K562 (cell line): ENCODE results near the gene NIPBL. TPM values are rescaled to one million over a fixed set of nuclear protein-coding genes. Genes with fewer than 3 reads are reported as not detected.

ENCODE experiments used
- CAMTA2 ChIP-seq: fragments of 250-450 bp; sonication (Bioruptor Pico); conservative IDR thresholded peaks from 2 replicates; pipeline ENCODE4 v1.5.1; 2022
- EWSR1 ChIP-seq: fragments of 450-650 bp; IDR thresholded peaks from 2 replicates; pipeline ENCODE4 v1.6.1; 2018; ENCODE audit warnings: borderline replicate concordance, mild to moderate bottlenecking, low read depth, moderate library complexity; ENCODE audit not compliant: partially characterized antibody
- JUNB ChIP-seq: fragments of 450-650 bp; formaldehyde crosslinking; conservative IDR thresholded peaks from 2 replicates; pipeline ENCODE4 v1.4.0; 2020; ENCODE audit warnings: mild to moderate bottlenecking
- MED1 ChIP-seq: sonication (generic); formaldehyde crosslinking; IDR thresholded peaks from 2 replicates; pipeline ENCODE4 v1.8.1; 2023; ENCODE audit warnings: missing genetic modification reagents, borderline replicate concordance
- NBN ChIP-seq: fragments of 450-650 bp; IDR thresholded peaks from 2 replicates; pipeline ENCODE4 v1.6.1; 2016; ENCODE audit warnings: low read depth, mild to moderate bottlenecking
- NR2C2 ChIP-seq, 2 experiments: fragments of 200-800 bp in 1 of 2; sonication (Bioruptor generic) in 1 of 2; sonication (generic) in 1 of 2; formaldehyde crosslinking in 1 of 2; IDR thresholded peaks; 2 replicates each; pipeline versions ENCODE4 v1.6.1 to v1.8.0; 2016 to 2022; ENCODE audit warnings: mild to moderate bottlenecking in 1 of 2, missing compliant biosample characterization in 1 of 2, missing genetic modification characterization in 1 of 2, missing genetic modification reagents in 1 of 2
- POLR2B ChIP-seq: fragments of 450-650 bp; IDR thresholded peaks from 2 replicates; pipeline ENCODE4 v1.6.1; 2018; ENCODE audit warnings: low read depth; ENCODE audit not compliant: partially characterized antibody
- SPI1 ChIP-seq: IDR thresholded peaks from 2 replicates; pipeline ENCODE4 v1.6.1; 2011; ENCODE audit warnings: low read depth, low read length, control low read depth, borderline replicate concordance
- TAL1 ChIP-seq: fragments of 450-650 bp; IDR thresholded peaks from 2 replicates; pipeline ENCODE4 v1.6.1; 2016; ENCODE audit warnings: mild to moderate bottlenecking
- TRIM28 ChIP-seq: fragments of 450-650 bp; IDR thresholded peaks from 2 replicates; pipeline ENCODE4 v1.6.1; 2017
- ZC3H8 ChIP-seq: fragments of 450-650 bp; IDR thresholded peaks from 2 replicates; pipeline ENCODE4 v1.6.1; 2017
- ZNF253 ChIP-seq: fragments of 250-450 bp; sonication (Bioruptor Pico); conservative IDR thresholded peaks from 2 replicates; pipeline ENCODE4 v1.6.1; 2021; ENCODE audit warnings: mild to moderate bottlenecking
- ZNF316 ChIP-seq: fragments of 450-650 bp; IDR thresholded peaks from 2 replicates; pipeline ENCODE4 v1.6.1; 2016
- ZNF445 ChIP-seq: fragments of 250-450 bp; sonication (Bioruptor Pico); IDR thresholded peaks from 2 replicates; pipeline ENCODE4 v1.4.0; 2020; ENCODE audit warnings: low read depth, mild to moderate bottlenecking, moderate library complexity
- polyA plus RNA-seq, 8 experiments: library from polyadenylated mRNA; depleted of rRNA in 4 of 8; stranded (reverse) in 5 of 8; unstranded in 3 of 8; fragments of >200 nt; fragmentation: Nextera tagmentation in 2 of 8; fragmentation: Illumina TruSeq in 1 of 8; extraction: Ambion mirVana in 2 of 8; extraction: Trizol in 1 of 8; gene quantifications; 2 replicates each; pipeline versions ENCODE4 v1.2.1 to v1.2.3, GENCODE V29; 2011 to 2014; ENCODE audit warnings: inconsistent platforms in 1 of 8, missing spikeins in 1 of 8
- total RNA-seq, 7 experiments: library from RNA; depleted of rRNA in 6 of 7; stranded (reverse); fragments of >200 nt in 6 of 7; fragmentation: Illumina TruSeq in 2 of 7; extraction: Trizol in 2 of 7; gene quantifications; 2 replicates each; pipeline versions ENCODE4 v1.2.1 to v1.2.3, GENCODE V29; 2011 to 2021; ENCODE audit warnings: low replicate concordance in 1 of 7
- TF ChIP-seq, protein P1 (sequence below), 2 experiments: fragments of 450-650 bp in 1 of 2; IDR thresholded peaks; 2 replicates each; pipeline ENCODE4 v1.6.1; 2011 to 2017; ENCODE audit warnings: low read depth in 2 of 2, antibody characterized with exemption in 1 of 2, borderline replicate concordance in 1 of 2, low read length in 1 of 2, mild to moderate bottlenecking in 1 of 2, mixed read lengths in 1 of 2; ENCODE audit not compliant: control insufficient read depth in 1 of 2
- TF ChIP-seq, protein P2 (sequence below): fragments of 450-650 bp; formaldehyde crosslinking; IDR thresholded peaks from 2 replicates; pipeline ENCODE4 v1.4.0; 2020; ENCODE audit warnings: mild to moderate bottlenecking, moderate library complexity
- TF ChIP-seq, protein P3 (sequence below): fragments of 450-650 bp; formaldehyde crosslinking; IDR thresholded peaks from 2 replicates; pipeline ENCODE4 v1.4.0; 2022; ENCODE audit warnings: mild to moderate bottlenecking, moderate library complexity
- TF ChIP-seq, protein P4 (sequence below): fragments of 200-800 bp; sonication (Bioruptor generic); IDR thresholded peaks from 2 replicates; pipeline ENCODE4 v1.6.1; 2017; ENCODE audit warnings: missing genetic modification characterization, missing compliant biosample characterization
- TF ChIP-seq, protein P5 (sequence below): sonication (generic); formaldehyde crosslinking; IDR thresholded peaks from 2 replicates; pipeline ENCODE4 v1.8.0; 2022; ENCODE audit warnings: missing genetic modification reagents, mild to moderate bottlenecking, borderline replicate concordance
- TF ChIP-seq, protein P6 (sequence below): fragments of 450-650 bp; IDR thresholded peaks from 2 replicates; pipeline ENCODE4 v1.6.1; 2016; ENCODE audit warnings: low read depth, mild to moderate bottlenecking, moderate library complexity

NIPBL gene
- total and polyA plus RNA-seq, 9 of the 15 experiments (the other 6 are each of a cell fraction or from before 2014, with no cell fraction given) = 12.9 to 56.7 (median 38.9) TPM

DNA sequence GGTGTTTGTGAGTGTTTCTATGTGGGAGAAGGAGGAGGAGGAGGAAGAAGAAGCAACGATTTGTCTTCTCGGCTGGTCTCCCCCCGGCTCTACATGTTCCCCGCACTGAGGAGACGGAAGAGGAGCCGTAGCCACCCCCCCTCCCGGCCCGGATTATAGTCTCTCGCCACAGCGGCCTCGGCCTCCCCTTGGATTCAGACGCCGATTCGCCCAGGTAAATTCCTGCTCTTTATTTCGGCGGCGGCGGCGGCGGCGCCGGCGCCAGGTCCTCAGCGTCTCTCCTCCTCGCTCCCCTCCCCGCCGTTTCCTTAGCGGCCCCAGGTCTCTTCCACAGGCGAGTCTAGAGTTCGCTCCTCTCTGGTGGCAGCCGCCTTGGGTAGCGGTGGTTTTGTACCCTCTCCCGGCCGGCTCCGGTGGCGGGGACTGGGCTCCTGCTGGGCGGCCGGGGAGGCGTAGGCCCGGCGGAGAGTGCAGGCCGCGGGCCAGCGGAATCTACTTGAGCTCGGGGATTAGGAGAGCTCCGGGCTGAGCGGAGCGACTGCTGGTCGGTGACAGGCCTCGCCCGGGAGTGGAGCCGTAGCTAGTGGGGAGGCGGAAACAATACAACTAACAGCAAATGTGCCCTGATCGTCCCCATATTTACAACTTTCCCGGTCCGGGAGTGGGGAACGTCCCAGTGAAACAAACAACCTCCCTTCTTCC, 547 bp downstream of the NIPBL start (continued):
- TF ChIP-seq, protein P1, sequence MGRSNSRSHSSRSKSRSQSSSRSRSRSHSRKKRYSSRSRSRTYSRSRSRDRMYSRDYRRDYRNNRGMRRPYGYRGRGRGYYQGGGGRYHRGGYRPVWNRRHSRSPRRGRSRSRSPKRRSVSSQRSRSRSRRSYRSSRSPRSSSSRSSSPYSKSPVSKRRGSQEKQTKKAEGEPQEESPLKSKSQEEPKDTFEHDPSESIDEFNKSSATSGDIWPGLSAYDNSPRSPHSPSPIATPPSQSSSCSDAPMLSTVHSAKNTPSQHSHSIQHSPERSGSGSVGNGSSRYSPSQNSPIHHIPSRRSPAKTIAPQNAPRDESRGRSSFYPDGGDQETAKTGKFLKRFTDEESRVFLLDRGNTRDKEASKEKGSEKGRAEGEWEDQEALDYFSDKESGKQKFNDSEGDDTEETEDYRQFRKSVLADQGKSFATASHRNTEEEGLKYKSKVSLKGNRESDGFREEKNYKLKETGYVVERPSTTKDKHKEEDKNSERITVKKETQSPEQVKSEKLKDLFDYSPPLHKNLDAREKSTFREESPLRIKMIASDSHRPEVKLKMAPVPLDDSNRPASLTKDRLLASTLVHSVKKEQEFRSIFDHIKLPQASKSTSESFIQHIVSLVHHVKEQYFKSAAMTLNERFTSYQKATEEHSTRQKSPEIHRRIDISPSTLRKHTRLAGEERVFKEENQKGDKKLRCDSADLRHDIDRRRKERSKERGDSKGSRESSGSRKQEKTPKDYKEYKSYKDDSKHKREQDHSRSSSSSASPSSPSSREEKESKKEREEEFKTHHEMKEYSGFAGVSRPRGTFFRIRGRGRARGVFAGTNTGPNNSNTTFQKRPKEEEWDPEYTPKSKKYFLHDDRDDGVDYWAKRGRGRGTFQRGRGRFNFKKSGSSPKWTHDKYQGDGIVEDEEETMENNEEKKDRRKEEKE (IDR thresholded peaks at IDR 0.05; ENCODE audit: borderline replicate concordance in 1 of 2, control insufficient read depth in 1 of 2, low read depth in 2 of 2, low read length in 1 of 2) = no peak
- TF ChIP-seq TAL1 = no peak
- TF ChIP-seq, protein P2, sequence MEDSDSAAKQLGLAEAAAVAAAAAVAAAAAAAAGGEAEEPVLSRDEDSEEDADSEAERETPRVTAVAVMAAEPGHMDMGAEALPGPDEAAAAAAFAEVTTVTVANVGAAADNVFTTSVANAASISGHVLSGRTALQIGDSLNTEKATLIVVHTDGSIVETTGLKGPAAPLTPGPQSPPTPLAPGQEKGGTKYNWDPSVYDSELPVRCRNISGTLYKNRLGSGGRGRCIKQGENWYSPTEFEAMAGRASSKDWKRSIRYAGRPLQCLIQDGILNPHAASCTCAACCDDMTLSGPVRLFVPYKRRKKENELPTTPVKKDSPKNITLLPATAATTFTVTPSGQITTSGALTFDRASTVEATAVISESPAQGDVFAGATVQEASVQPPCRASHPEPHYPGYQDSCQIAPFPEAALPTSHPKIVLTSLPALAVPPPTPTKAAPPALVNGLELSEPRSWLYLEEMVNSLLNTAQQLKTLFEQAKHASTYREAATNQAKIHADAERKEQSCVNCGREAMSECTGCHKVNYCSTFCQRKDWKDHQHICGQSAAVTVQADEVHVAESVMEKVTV (CRISPR knock-in tag) = no peak
- TF ChIP-seq ZNF316 = no peak
- no peak for TF ChIP-seq CAMTA2 (CRISPR knock-in tag)
- no peak for TF ChIP-seq NBN
- TF ChIP-seq ZNF253 = no peak
- TF ChIP-seq, protein P3, sequence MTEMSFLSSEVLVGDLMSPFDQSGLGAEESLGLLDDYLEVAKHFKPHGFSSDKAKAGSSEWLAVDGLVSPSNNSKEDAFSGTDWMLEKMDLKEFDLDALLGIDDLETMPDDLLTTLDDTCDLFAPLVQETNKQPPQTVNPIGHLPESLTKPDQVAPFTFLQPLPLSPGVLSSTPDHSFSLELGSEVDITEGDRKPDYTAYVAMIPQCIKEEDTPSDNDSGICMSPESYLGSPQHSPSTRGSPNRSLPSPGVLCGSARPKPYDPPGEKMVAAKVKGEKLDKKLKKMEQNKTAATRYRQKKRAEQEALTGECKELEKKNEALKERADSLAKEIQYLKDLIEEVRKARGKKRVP (CRISPR knock-in tag) = no peak
- TF ChIP-seq, protein P4, sequence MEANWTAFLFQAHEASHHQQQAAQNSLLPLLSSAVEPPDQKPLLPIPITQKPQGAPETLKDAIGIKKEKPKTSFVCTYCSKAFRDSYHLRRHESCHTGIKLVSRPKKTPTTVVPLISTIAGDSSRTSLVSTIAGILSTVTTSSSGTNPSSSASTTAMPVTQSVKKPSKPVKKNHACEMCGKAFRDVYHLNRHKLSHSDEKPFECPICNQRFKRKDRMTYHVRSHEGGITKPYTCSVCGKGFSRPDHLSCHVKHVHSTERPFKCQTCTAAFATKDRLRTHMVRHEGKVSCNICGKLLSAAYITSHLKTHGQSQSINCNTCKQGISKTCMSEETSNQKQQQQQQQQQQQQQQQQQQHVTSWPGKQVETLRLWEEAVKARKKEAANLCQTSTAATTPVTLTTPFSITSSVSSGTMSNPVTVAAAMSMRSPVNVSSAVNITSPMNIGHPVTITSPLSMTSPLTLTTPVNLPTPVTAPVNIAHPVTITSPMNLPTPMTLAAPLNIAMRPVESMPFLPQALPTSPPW (CRISPR knock-in tag) = peak; percentile 83
- no peak for TF ChIP-seq EWSR1
- TF ChIP-seq, protein P5, sequence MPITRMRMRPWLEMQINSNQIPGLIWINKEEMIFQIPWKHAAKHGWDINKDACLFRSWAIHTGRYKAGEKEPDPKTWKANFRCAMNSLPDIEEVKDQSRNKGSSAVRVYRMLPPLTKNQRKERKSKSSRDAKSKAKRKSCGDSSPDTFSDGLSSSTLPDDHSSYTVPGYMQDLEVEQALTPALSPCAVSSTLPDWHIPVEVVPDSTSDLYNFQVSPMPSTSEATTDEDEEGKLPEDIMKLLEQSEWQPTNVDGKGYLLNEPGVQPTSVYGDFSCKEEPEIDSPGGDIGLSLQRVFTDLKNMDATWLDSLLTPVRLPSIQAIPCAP (CRISPR knock-in tag) = no peak
- no peak for TF ChIP-seq MED1 (CRISPR knock-in tag)
- TF ChIP-seq SPI1 = no peak
- TF ChIP-seq ZNF445 (CRISPR knock-in tag) = no peak
- no peak for TF ChIP-seq ZC3H8
- TF ChIP-seq JUNB = no peak
- TF ChIP-seq TRIM28 = no peak
- TF ChIP-seq NR2C2 (CRISPR knock-in tag; IDR thresholded peaks at IDR 0.05) = no peak
- peak; percentile 71; the same call in 1 of the 2 replicates for TF ChIP-seq NR2C2 (tag; IDR thresholded peaks at IDR 0.05)
- no peak for TF ChIP-seq POLR2B
- TF ChIP-seq, protein P6, sequence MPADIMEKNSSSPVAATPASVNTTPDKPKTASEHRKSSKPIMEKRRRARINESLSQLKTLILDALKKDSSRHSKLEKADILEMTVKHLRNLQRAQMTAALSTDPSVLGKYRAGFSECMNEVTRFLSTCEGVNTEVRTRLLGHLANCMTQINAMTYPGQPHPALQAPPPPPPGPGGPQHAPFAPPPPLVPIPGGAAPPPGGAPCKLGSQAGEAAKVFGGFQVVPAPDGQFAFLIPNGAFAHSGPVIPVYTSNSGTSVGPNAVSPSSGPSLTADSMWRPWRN = no peak
